ENCODE results near the gene ANO2.

Gene ANO2

GRCh38 chr12:5620896-5621295 lies 324.2 kb downstream of the ANO2 start:
- no peak for TF ChIP-seq FOXM1 (IDR thresholded peaks at IDR 0.05; ENCODE audit: borderline replicate concordance, low read depth)
- TF ChIP-seq TAF1 (IDR thresholded peaks at IDR 0.05; ENCODE audit: low read depth): no peak

DNA sequence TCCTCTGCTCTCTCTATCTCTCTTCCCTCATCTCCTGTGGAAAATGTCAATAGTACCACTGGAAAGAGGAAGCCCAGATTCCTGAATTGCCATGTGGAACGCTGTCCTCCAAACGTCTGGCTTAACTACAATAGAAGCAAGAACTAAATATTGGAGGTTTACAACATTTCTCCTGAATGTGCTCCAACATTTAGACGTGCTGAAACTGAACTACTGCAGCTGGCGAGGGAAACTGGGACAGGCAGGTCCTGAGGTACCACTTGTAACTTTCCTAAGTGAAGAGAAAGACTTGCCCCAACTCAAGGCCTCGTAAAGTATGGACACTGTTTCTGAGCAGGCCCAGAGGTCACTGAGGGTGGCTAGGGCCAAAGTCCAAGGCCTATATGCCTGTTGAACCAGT lies 325.4 kb downstream of the ANO2 start:
- TF ChIP-seq TCF12 (IDR thresholded peaks at IDR 0.05; ENCODE audit: low read depth): no peak
- TF ChIP-seq EGR1 (IDR thresholded peaks at IDR 0.05): no peak
- no peak for TF ChIP-seq USF1 (IDR thresholded peaks at IDR 0.05)
- TF ChIP-seq NFIC (IDR thresholded peaks at IDR 0.05): no peak
- no peak for TF ChIP-seq TAF1 (IDR thresholded peaks at IDR 0.05; ENCODE audit: low read depth)
- TF ChIP-seq, protein P1, sequence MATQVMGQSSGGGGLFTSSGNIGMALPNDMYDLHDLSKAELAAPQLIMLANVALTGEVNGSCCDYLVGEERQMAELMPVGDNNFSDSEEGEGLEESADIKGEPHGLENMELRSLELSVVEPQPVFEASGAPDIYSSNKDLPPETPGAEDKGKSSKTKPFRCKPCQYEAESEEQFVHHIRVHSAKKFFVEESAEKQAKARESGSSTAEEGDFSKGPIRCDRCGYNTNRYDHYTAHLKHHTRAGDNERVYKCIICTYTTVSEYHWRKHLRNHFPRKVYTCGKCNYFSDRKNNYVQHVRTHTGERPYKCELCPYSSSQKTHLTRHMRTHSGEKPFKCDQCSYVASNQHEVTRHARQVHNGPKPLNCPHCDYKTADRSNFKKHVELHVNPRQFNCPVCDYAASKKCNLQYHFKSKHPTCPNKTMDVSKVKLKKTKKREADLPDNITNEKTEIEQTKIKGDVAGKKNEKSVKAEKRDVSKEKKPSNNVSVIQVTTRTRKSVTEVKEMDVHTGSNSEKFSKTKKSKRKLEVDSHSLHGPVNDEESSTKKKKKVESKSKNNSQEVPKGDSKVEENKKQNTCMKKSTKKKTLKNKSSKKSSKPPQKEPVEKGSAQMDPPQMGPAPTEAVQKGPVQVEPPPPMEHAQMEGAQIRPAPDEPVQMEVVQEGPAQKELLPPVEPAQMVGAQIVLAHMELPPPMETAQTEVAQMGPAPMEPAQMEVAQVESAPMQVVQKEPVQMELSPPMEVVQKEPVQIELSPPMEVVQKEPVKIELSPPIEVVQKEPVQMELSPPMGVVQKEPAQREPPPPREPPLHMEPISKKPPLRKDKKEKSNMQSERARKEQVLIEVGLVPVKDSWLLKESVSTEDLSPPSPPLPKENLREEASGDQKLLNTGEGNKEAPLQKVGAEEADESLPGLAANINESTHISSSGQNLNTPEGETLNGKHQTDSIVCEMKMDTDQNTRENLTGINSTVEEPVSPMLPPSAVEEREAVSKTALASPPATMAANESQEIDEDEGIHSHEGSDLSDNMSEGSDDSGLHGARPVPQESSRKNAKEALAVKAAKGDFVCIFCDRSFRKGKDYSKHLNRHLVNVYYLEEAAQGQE (IDR thresholded peaks at IDR 0.05; ENCODE audit: low read depth): no peak
- no peak for TF ChIP-seq ZBTB7A (IDR thresholded peaks at IDR 0.05; ENCODE audit: low read depth)
- no peak for TF ChIP-seq TEAD4 (IDR thresholded peaks at IDR 0.05)
- no peak for TF ChIP-seq CEBPB (IDR thresholded peaks at IDR 0.05)
- no peak for TF ChIP-seq FOXM1 (IDR thresholded peaks at IDR 0.05; ENCODE audit: borderline replicate concordance, low read depth)
- TF ChIP-seq EP300 (IDR thresholded peaks at IDR 0.05; ENCODE audit: borderline replicate concordance): no peak
- TF ChIP-seq CREB1 (IDR thresholded peaks at IDR 0.05; ENCODE audit: low read depth): no peak

GRCh38 chr12:5616854-5617253 lies 328.2 kb downstream of the ANO2 start:
- TF ChIP-seq CREB1 (IDR thresholded peaks at IDR 0.05; ENCODE audit: low read depth) (no peak), TCF12 (IDR thresholded peaks at IDR 0.05; ENCODE audit: low read depth) (no peak), NFIC (IDR thresholded peaks at IDR 0.05) (no peak), RAD21 (IDR thresholded peaks at IDR 0.05; ENCODE audit: low read depth) (no peak), FOXM1 (IDR thresholded peaks at IDR 0.05; ENCODE audit: borderline replicate concordance, low read depth) (no peak), TAF1 (IDR thresholded peaks at IDR 0.05; ENCODE audit: low read depth) (no peak), MAX (IDR thresholded peaks at IDR 0.05) (no peak), USF1 (IDR thresholded peaks at IDR 0.05) (no peak), YY1 (IDR thresholded peaks at IDR 0.05; ENCODE audit: low read depth) (no peak)
- TF ChIP-seq, protein P1 (IDR thresholded peaks at IDR 0.05; ENCODE audit: low read depth): no peak

DNA sequence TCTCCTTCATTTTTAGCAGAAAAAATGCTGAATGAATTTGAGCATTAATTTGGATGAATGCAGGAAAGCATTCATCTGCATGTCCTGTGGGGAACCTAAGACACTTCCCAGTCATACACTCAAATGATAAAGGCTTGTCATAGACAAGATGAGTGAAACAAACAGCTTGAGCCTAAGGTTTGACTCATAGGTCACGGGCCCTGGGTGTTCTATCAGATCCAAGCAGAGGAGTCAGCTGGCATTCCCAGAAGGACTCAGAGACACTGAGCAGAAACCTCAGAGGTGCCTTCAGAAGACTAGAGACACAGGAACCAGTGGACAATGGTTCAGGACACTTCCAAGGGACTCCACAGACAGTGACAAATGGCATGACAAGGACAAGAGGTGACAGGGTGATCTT lies 329.3 kb downstream of the ANO2 start:
- TF ChIP-seq CREB1 (IDR thresholded peaks at IDR 0.05; ENCODE audit: low read depth) (no peak), EGR1 (IDR thresholded peaks at IDR 0.05) (no peak), NFIC (IDR thresholded peaks at IDR 0.05) (no peak), CEBPB (IDR thresholded peaks at IDR 0.05) (no peak)

DNA sequence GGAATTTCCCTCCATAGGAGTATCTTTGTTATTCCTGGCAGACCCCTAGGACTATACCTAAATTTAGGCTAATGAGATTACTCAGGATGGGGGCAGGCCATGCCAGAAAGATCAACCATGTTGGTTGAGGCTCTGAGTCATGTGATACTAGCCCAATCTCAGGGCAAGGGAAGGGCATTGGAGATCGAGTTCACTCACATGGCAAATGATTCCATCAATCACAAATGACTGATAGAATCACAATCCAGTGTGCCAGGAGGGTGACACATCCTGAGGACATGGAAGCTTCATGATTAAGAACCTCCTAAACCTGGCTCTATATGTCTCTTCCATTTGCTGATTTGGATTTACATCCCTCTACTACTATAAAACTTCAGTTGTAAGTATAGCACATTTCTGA lies 330.8 kb downstream of the ANO2 start:
- TF ChIP-seq FOXM1 (IDR thresholded peaks at IDR 0.05; ENCODE audit: borderline replicate concordance, low read depth): no peak
- no peak for TF ChIP-seq TEAD4 (IDR thresholded peaks at IDR 0.05)
- no peak for TF ChIP-seq CREB1 (IDR thresholded peaks at IDR 0.05; ENCODE audit: low read depth)
- TF ChIP-seq YY1 (IDR thresholded peaks at IDR 0.05; ENCODE audit: low read depth): no peak
- TF ChIP-seq EP300 (IDR thresholded peaks at IDR 0.05; ENCODE audit: borderline replicate concordance): no peak
- no peak for TF ChIP-seq NFIC (IDR thresholded peaks at IDR 0.05)
- TF ChIP-seq, protein P1 (IDR thresholded peaks at IDR 0.05; ENCODE audit: low read depth): no peak
- no peak for TF ChIP-seq RAD21 (IDR thresholded peaks at IDR 0.05; ENCODE audit: low read depth)
- no peak for TF ChIP-seq USF1 (IDR thresholded peaks at IDR 0.05)
- TF ChIP-seq CEBPB (IDR thresholded peaks at IDR 0.05): no peak
- no peak for TF ChIP-seq MAX (IDR thresholded peaks at IDR 0.05)
- no peak for TF ChIP-seq TAF1 (IDR thresholded peaks at IDR 0.05; ENCODE audit: low read depth)
- no peak for TF ChIP-seq ZBTB7A (IDR thresholded peaks at IDR 0.05; ENCODE audit: low read depth)
- no peak for TF ChIP-seq EGR1 (IDR thresholded peaks at IDR 0.05)
- no peak for TF ChIP-seq TCF12 (IDR thresholded peaks at IDR 0.05; ENCODE audit: low read depth)
